A549 (cell line): ENCODE results near the gene EIF4G3. TPM values are rescaled to one million over a fixed set of nuclear protein-coding genes. Genes with fewer than 3 reads are reported as not detected.

Source experiments
- ATAC-seq, 2 experiments: fragments of 200-7000 bp in 1 of 2; fragments of >200 bp in 1 of 2; cut with Nextera tagmentation in 1 of 2; cut with Tn5 transposase in 1 of 2; 3 replicates each; pipeline versions ENCODE4 v1.8.0 to v1.9.1; 2018 to 2020; ENCODE audit warnings: mild to moderate bottlenecking in 1 of 2, moderate library complexity in 1 of 2
- CTCF ChIA-PET: fragments of 300-600 bp; sonication (Branson Sonifier 250); formaldehyde crosslinking; extraction: SDS; loops from one replicate; lab custom pipeline; 2021; ENCODE audit warnings: antibody characterized with exemption, inconsistent platforms; lab: Yijun Ruan, JAX
- POLR2A ChIA-PET: fragments of 350-600 bp; formaldehyde crosslinking; extraction: SDS; loops from one replicate; lab custom pipeline; 2021; ENCODE audit warnings: antibody characterized with exemption, inconsistent platforms; lab: Yijun Ruan, JAX
- DNase-seq, 2 experiments: peaks; one replicate each; pipeline versions ENCODE4 v3.0.0 to v3.0.0-alpha.2; 2011 to 2016; ENCODE audit warnings: low read depth in 1 of 2, low spot score in 1 of 2
- FAIRE-seq: peaks from 2 replicates; lab custom pipeline; 2011; peaks lifted over from hg19 to GRCh38; lab: Jason Lieb, UNC
- H3K27ac ChIP-seq, 2 experiments: fragments of >200 bp; sonication (Bioruptor Twin); formaldehyde crosslinking; 3 replicates each; pipeline ENCODE4 v1.5.1; 2016 to 2017
- H3K4me1 ChIP-seq: fragments of >200 bp; sonication (Bioruptor Twin); formaldehyde crosslinking; 3 replicates; pipeline ENCODE4 v1.6.1; 2016
- H3K4me2 ChIP-seq: fragments of >200 bp; sonication (Bioruptor Twin); formaldehyde crosslinking; 3 replicates; pipeline ENCODE4 v1.6.1; 2016
- H3K4me3 ChIP-seq: fragments of >200 bp; sonication (Bioruptor Twin); formaldehyde crosslinking; 3 replicates; pipeline ENCODE4 v1.5.1; 2016
- H3K9me3 ChIP-seq: fragments of >200 bp; sonication (Bioruptor Twin); formaldehyde crosslinking; 3 replicates; pipeline ENCODE4 v1.6.1; 2016
- CBX8 ChIP-seq: fragments of 200-600 bp; sonication (generic); IDR thresholded peaks from 2 replicates; pipeline ENCODE4 v1.6.1; 2016
- CEBPB ChIP-seq, 2 experiments: fragments of >200 bp in 1 of 2; sonication (Bioruptor Twin) in 1 of 2; formaldehyde crosslinking in 1 of 2; IDR thresholded peaks; 2 replicates each; pipeline ENCODE4 v1.6.1; 2012 to 2016
- CHD4 ChIP-seq: fragments of 200-600 bp; sonication (generic); IDR thresholded peaks from 2 replicates; pipeline ENCODE4 v1.6.1; 2016; ENCODE audit warnings: antibody characterized with exemption, mild to moderate bottlenecking, borderline replicate concordance
- EHMT2 ChIP-seq: fragments of 200-600 bp; sonication (generic); IDR thresholded peaks from 2 replicates; pipeline ENCODE4 v1.6.1; 2016; ENCODE audit warnings: antibody characterized with exemption, low read depth, mild to moderate bottlenecking, moderate library complexity
- ESRRA ChIP-seq: fragments of 150-350 bp; IDR thresholded peaks from 2 replicates; pipeline ENCODE4 v1.6.1; 2014; ENCODE audit warnings: mild to moderate bottlenecking, low read length, borderline replicate concordance
- FOSL2 ChIP-seq, 2 experiments: fragments of 450-650 bp in 1 of 2; fragments of >200 bp in 1 of 2; sonication (Bioruptor Twin) in 1 of 2; formaldehyde crosslinking; IDR thresholded peaks; 2 replicates each; pipeline versions ENCODE4 v1.5.0 to v1.6.1; 2016 to 2020; ENCODE audit warnings: mild to moderate bottlenecking in 1 of 2, moderate library complexity in 1 of 2
- FOXS1 ChIP-seq: fragments of 250-450 bp; sonication (Bioruptor Pico); IDR thresholded peaks from 2 replicates; pipeline ENCODE4 v1.5.0; 2020; ENCODE audit warnings: mild to moderate bottlenecking, moderate library complexity
- HMGXB4 ChIP-seq: fragments of 250-450 bp; sonication (Bioruptor Pico); IDR thresholded peaks from 2 replicates; pipeline ENCODE4 v1.5.0; 2021; ENCODE audit warnings: mild to moderate bottlenecking, moderate library complexity, borderline replicate concordance
- HOXA7 ChIP-seq: fragments of 250-450 bp; sonication (Bioruptor Pico); IDR thresholded peaks from 2 replicates; pipeline ENCODE4 v1.5.0; 2020; ENCODE audit warnings: mild to moderate bottlenecking, moderate library complexity
- HOXB13 ChIP-seq: fragments of 250-450 bp; sonication (Bioruptor Pico); IDR thresholded peaks from 2 replicates; pipeline ENCODE4 v1.5.0; 2020; ENCODE audit warnings: low read depth, mild to moderate bottlenecking, moderate library complexity
- HOXB5 ChIP-seq: fragments of 250-450 bp; sonication (Bioruptor Pico); IDR thresholded peaks from 2 replicates; pipeline ENCODE4 v1.5.0; 2020; ENCODE audit warnings: mild to moderate bottlenecking, moderate library complexity
- JUN ChIP-seq, 2 experiments: fragments of >200 bp; sonication (Bioruptor Twin); formaldehyde crosslinking; IDR thresholded peaks; 2 replicates in 1 of 2; 3 replicates in 1 of 2; pipeline ENCODE4 v1.6.1; 2016 to 2017
- JUNB ChIP-seq: fragments of >200 bp; sonication (Bioruptor Twin); formaldehyde crosslinking; IDR thresholded peaks from 2 replicates; pipeline ENCODE4 v1.6.1; 2016
- MAFK ChIP-seq: fragments of 450-650 bp; IDR thresholded peaks from 2 replicates; pipeline ENCODE4 v1.6.1; 2014; ENCODE audit not compliant: partially characterized antibody
- MAX ChIP-seq: IDR thresholded peaks from 2 replicates; pipeline ENCODE4 v1.6.1; 2012
- NFE2L2 ChIP-seq: fragments of 150-350 bp; conservative IDR thresholded peaks from 2 replicates; pipeline ENCODE4 v1.6.1; 2014; ENCODE audit warnings: low read length
- NR3C1 ChIP-seq: fragments of >200 bp; sonication (Bioruptor Twin); formaldehyde crosslinking; IDR thresholded peaks from 3 replicates; pipeline ENCODE4 v1.6.1; 2017
- POLR2A ChIP-seq: IDR thresholded peaks from 2 replicates; pipeline ENCODE4 v1.6.1; 2012; ENCODE audit warnings: mild to moderate bottlenecking, low read length
- POLR2AphosphoS2 ChIP-seq: conservative IDR thresholded peaks from 2 replicates; pipeline ENCODE4 v1.6.1; 2012; ENCODE audit warnings: low read length, improper control_type of control experiment, inconsistent platforms
- RAD21 ChIP-seq, 2 experiments: fragments of >200 bp in 1 of 2; sonication (Bioruptor Twin) in 1 of 2; formaldehyde crosslinking in 1 of 2; IDR thresholded peaks in 1 of 2; conservative IDR thresholded peaks in 1 of 2; 2 replicates in 1 of 2; 3 replicates in 1 of 2; pipeline ENCODE4 v1.6.1; 2012 to 2018; ENCODE audit warnings: inconsistent platforms in 1 of 2
- RARB ChIP-seq: fragments of 250-450 bp; sonication (Bioruptor Pico); IDR thresholded peaks from 2 replicates; pipeline ENCODE4 v1.8.0; 2021; ENCODE audit warnings: mild to moderate bottlenecking, moderate library complexity
- RCOR1 ChIP-seq: fragments of 150-350 bp; IDR thresholded peaks from 2 replicates; pipeline ENCODE4 v1.6.1; 2014; ENCODE audit warnings: antibody characterized with exemption, low read length, low read depth
- REST ChIP-seq: fragments of 200-600 bp; sonication (generic); IDR thresholded peaks from 2 replicates; pipeline ENCODE4 v1.6.1; 2016; ENCODE audit warnings: antibody characterized with exemption, mild to moderate bottlenecking, moderate library complexity
- SMC3 ChIP-seq: fragments of >200 bp; sonication (Bioruptor Twin); formaldehyde crosslinking; IDR thresholded peaks from 3 replicates; pipeline ENCODE4 v1.6.1; 2018; ENCODE audit warnings: inconsistent platforms
- SREBF2 ChIP-seq: fragments of 450-650 bp; IDR thresholded peaks from 2 replicates; pipeline ENCODE4 v1.6.1; 2014; ENCODE audit warnings: mild to moderate bottlenecking, moderate library complexity
- TP53 ChIP-seq: fragments of 250-450 bp; sonication (Bioruptor Pico); IDR thresholded peaks from 2 replicates; pipeline ENCODE4 v1.5.0; 2021; ENCODE audit warnings: mild to moderate bottlenecking, moderate library complexity
- ZC3H11A ChIP-seq: fragments of 450-650 bp; IDR thresholded peaks from 2 replicates; pipeline ENCODE4 v1.6.1; 2014; ENCODE audit warnings: antibody characterized with exemption, mild to moderate bottlenecking
- ZNF302 ChIP-seq: fragments of 250-450 bp; sonication (Bioruptor Pico); IDR thresholded peaks from 2 replicates; pipeline ENCODE4 v1.9.0; 2021; ENCODE audit warnings: inconsistent platforms, mild to moderate bottlenecking, moderate library complexity
- WGBS: methylation state at CpG from one replicate; pipeline ENCODE4 v1.1.6; 2017; ENCODE audit errors: missing lambda C conversion rate; 5-methylcytosine and 5-hydroxymethylcytosine counted together
- polyA plus RNA-seq, 4 experiments: library from polyadenylated mRNA; depleted of rRNA in 3 of 4; stranded (reverse); fragments of >200 nt; fragmentation: RNase III in 1 of 4; extraction: RNeasy Plus Mini Kit Qiagen cat#74134 plus additional on column Dnase treatment in 1 of 4; gene quantifications; 2 replicates in 3 of 4; 3 replicates in 1 of 4; pipeline ENCODE4 v1.2.3, GENCODE V29; 2011 to 2017

Gene EIF4G3
- polyA plus RNA-seq, 2 of the 4 experiments (the other 2 are of a cell fraction) = 25.0 to 51.3 TPM

- DNase-seq = no peak
- TF ChIP-seq REST (no peak), CBX8 (no peak), MAFK (no peak), RAD21 (conservative IDR thresholded peaks at IDR 0.05 in 1 of 2, IDR thresholded peaks at IDR 0.05 in 1 of 2) (no peak), ZNF302 (no peak), ESRRA (no peak), POLR2A (no peak), FOXS1 (CRISPR knock-in tag) (no peak), POLR2AphosphoS2 (no peak), CHD4 (no peak), ZC3H11A (no peak), RARB (no peak), TP53 (CRISPR knock-in tag) (no peak), JUNB (no peak), SMC3 (no peak), NFE2L2 (no peak), HOXB13 (no peak), MAX (no peak), NR3C1 (no peak), RCOR1 (no peak)
- TF ChIP-seq, all 56 proteins: peak for 0
- Histone ChIP-seq H3K27ac (no peak overlapping the region), H3K9me3 (no peaks in the 10 kb centered on the region), H3K4me1 (peaks cover 21% of the 10 kb centered on the region; the same call in 2 of the 3 replicates), H3K4me3 (no peak overlapping the region), H3K4me2 (no peak overlapping the region)
- no peak for FAIRE-seq
- POLR2A ChIA-PET = interaction anchor here (0.6 kb wide), 1 partner anchor 12 kb away, joined by 5 read pairs; no protein-coding TSS in a partner anchor
- CTCF ChIA-PET = no interaction called here
- no peak for ATAC-seq
Measured at GRCh38 chr1:20998826-20999225, 177.9 kb downstream of the EIF4G3 start.

- H3K9me3 ChIP-seq = no peaks in the 10 kb centered on the region
- no peak for DNase-seq
- H3K4me1 ChIP-seq = peaks cover 32% of the 10 kb centered on the region; the same call in 2 of the 3 replicates
- FAIRE-seq = no peak
- ChIA-PET POLR2A (no interaction called here), CTCF (interaction anchor here (1.2 kb wide), 1 partner anchor 13 kb away, joined by 4 read pairs; no protein-coding TSS in a partner anchor)
- no peak for ATAC-seq
- TF ChIP-seq POLR2A (no peak), HOXA7 (no peak), HOXB5 (CRISPR knock-in tag) (no peak), EHMT2 (no peak), TP53 (CRISPR knock-in tag) (no peak), SREBF2 (no peak), FOSL2 (IDR thresholded peaks at IDR 0.05) (no peak), FOSL2 (CRISPR knock-in tag; IDR thresholded peaks at IDR 0.05) (no peak), JUN (IDR thresholded peaks at IDR 0.05) (no peak), HMGXB4 (CRISPR knock-in tag) (no peak), ZNF302 (no peak), CEBPB (IDR thresholded peaks at IDR 0.05) (no peak)
- H3K27ac ChIP-seq = no peak overlapping the region
- H3K4me3 ChIP-seq = no peak overlapping the region
- WGBS = 87% methylated on average over 3 of the region's 3 CpGs
- H3K4me2 ChIP-seq = no peak overlapping the region
Measured at GRCh38 chr1:20997602-20998224, 179.0 kb downstream of the EIF4G3 start.
